ENCODE results near the gene EIF1AD.
"Not testable (repeated sequence)": the region's sequence is repeated elsewhere in the genome, so short reads cannot be mapped to it uniquely, and the experiment has no call there.

The EIF1AD gene

GRCh38 chr11:66039765-66040164 lies 37.8 kb upstream of the EIF1AD start:
- Histone ChIP-seq H3K27me3 (ENCODE audit: control insufficient read depth, insufficient read depth, low read length) (no peaks in the 10 kb centered on the region), H3K36me3 (ENCODE audit: control insufficient read depth, insufficient read depth, low read length) (no peaks in the 10 kb centered on the region), H3K4me1 (ENCODE audit: control insufficient read depth, insufficient read depth, low read length) (no peaks in the 10 kb centered on the region), H3K9ac (ENCODE audit: low read length) (no peak overlapping the region), H3K27ac (ENCODE audit: low read depth, low read length) (no peak overlapping the region), H3K4me3 (ENCODE audit: low read length) (no peak overlapping the region)

DNA sequence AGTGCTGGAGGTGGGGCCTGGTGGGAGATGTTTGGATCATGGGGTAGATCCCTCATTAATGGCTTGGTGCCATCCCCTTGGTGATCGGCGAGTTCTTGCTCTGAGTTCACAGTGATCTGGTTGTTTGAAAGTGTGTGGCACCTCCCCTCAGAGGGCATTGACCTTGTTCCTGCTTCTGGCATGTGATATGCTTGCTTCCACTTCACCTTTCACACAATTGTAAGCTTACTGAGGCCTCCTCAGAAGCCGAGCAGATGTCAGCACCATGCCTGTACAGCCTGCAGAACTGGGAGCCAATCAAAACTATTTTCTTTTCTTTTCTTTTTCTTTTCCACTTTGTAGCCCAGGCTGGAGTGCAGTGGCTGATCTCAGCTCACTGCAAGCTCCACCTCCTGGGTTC lies 35.4 kb upstream of the EIF1AD start:
- Histone ChIP-seq H3K27me3 (ENCODE audit: control insufficient read depth, insufficient read depth, low read length) (no peaks in the 10 kb centered on the region), H3K9ac (ENCODE audit: low read length) (no peak overlapping the region), H3K36me3 (ENCODE audit: control insufficient read depth, insufficient read depth, low read length) (no peaks in the 10 kb centered on the region), H3K27ac (ENCODE audit: low read depth, low read length) (no peak overlapping the region), H3K4me1 (ENCODE audit: control insufficient read depth, insufficient read depth, low read length) (no peaks in the 10 kb centered on the region), H3K4me3 (ENCODE audit: low read length) (no peak overlapping the region)

- no peak overlapping the region for H3K9ac ChIP-seq (ENCODE audit: low read length)
- no peaks in the 10 kb centered on the region for H3K27me3 ChIP-seq (ENCODE audit: control insufficient read depth, insufficient read depth, low read length)
- no peaks in the 10 kb centered on the region for H3K4me1 ChIP-seq (ENCODE audit: control insufficient read depth, insufficient read depth, low read length)
- no peaks in the 10 kb centered on the region for H3K36me3 ChIP-seq (ENCODE audit: control insufficient read depth, insufficient read depth, low read length)
- no peak overlapping the region for H3K27ac ChIP-seq (ENCODE audit: low read depth, low read length)
- no peak overlapping the region for H3K4me3 ChIP-seq (ENCODE audit: low read length)
Observed at GRCh38 chr11:66036334-66036710, 34.4 kb upstream of the EIF1AD start.

- no peaks in the 10 kb centered on the region for H3K27me3 ChIP-seq (ENCODE audit: control insufficient read depth, insufficient read depth, low read length)
- no peaks in the 10 kb centered on the region for H3K36me3 ChIP-seq (ENCODE audit: control insufficient read depth, insufficient read depth, low read length)
- no peak overlapping the region for H3K27ac ChIP-seq (ENCODE audit: low read depth, low read length)
- no peaks in the 10 kb centered on the region for H3K4me1 ChIP-seq (ENCODE audit: control insufficient read depth, insufficient read depth, low read length)
- H3K4me3 ChIP-seq (ENCODE audit: low read length), result no peak overlapping the region
- no peak overlapping the region for H3K9ac ChIP-seq (ENCODE audit: low read length)
Observed at GRCh38 chr11:66035653-66036333, 33.8 kb upstream of the EIF1AD start.

GRCh38 chr11:66032957-66033735 lies 31.2 kb upstream of the EIF1AD start:
- no peaks in the 10 kb centered on the region for H3K36me3 ChIP-seq (ENCODE audit: control insufficient read depth, insufficient read depth, low read length)
- H3K9ac ChIP-seq (ENCODE audit: low read length), result no peak overlapping the region
- H3K27me3 ChIP-seq (ENCODE audit: control insufficient read depth, insufficient read depth, low read length), result no peaks in the 10 kb centered on the region
- no peak overlapping the region for H3K4me3 ChIP-seq (ENCODE audit: low read length)
- no peak overlapping the region for H3K27ac ChIP-seq (ENCODE audit: low read depth, low read length)
- H3K4me1 ChIP-seq (ENCODE audit: control insufficient read depth, insufficient read depth, low read length), result no peaks in the 10 kb centered on the region

DNA sequence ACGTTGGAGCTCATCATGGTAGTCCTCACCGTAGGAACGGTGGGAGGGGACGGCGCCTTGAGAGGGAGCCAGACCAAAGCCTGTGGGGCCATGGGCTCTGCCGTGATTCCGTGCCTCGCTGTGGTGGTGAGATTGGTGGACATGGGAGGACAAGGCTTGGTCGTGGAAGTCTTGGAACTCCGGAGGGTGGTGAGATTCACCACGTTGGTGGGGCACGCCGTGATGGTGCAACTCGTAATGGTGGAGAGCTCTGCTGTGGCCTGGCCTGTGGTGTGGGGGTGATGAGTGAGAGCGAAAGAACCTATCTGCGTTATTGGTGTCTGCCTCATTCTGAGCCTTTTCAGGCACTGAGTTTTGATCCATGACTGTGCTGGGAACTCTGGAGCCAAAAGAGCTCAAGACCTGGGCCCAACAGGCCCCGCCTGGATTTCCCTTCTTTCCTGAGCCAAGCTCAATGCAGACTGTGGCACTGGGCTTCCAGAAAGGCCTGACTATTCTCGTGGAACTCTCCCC lies 24.1 kb upstream of the EIF1AD start, which contains the start of gene CATSPER1:
Gene CATSPER1, minus strand, starts transcription at position 463 of the 513 bp plus-strand sequence. Its CDS starts 100 bp downstream, at position 363.
- Histone ChIP-seq H3K4me3 (ENCODE audit: low read length) (no peak within 1 kb of the TSS), H3K27ac (ENCODE audit: low read depth, low read length) (no peak within 1 kb of the TSS), H3K27me3 (ENCODE audit: control insufficient read depth, insufficient read depth, low read length) (no peaks in the 10 kb centered on the region), H3K36me3 (ENCODE audit: control insufficient read depth, insufficient read depth, low read length) (no peaks in the 10 kb centered on the region), H3K9ac (ENCODE audit: low read length) (no peak within 1 kb of the TSS), H3K4me1 (ENCODE audit: control insufficient read depth, insufficient read depth, low read length) (no peaks in the 10 kb centered on the region)

GRCh38 chr11:66023186-66023440 lies 21.2 kb upstream of the EIF1AD start:
- H3K27me3 ChIP-seq (ENCODE audit: control insufficient read depth, insufficient read depth, low read length); H3K36me3 ChIP-seq (ENCODE audit: control insufficient read depth, insufficient read depth, low read length); H3K27ac ChIP-seq (ENCODE audit: low read depth, low read length); H3K4me1 ChIP-seq (ENCODE audit: control insufficient read depth, insufficient read depth, low read length); H3K4me3 ChIP-seq (ENCODE audit: low read length); H3K9ac ChIP-seq (ENCODE audit: low read length): not testable (repeated sequence)

DNA sequence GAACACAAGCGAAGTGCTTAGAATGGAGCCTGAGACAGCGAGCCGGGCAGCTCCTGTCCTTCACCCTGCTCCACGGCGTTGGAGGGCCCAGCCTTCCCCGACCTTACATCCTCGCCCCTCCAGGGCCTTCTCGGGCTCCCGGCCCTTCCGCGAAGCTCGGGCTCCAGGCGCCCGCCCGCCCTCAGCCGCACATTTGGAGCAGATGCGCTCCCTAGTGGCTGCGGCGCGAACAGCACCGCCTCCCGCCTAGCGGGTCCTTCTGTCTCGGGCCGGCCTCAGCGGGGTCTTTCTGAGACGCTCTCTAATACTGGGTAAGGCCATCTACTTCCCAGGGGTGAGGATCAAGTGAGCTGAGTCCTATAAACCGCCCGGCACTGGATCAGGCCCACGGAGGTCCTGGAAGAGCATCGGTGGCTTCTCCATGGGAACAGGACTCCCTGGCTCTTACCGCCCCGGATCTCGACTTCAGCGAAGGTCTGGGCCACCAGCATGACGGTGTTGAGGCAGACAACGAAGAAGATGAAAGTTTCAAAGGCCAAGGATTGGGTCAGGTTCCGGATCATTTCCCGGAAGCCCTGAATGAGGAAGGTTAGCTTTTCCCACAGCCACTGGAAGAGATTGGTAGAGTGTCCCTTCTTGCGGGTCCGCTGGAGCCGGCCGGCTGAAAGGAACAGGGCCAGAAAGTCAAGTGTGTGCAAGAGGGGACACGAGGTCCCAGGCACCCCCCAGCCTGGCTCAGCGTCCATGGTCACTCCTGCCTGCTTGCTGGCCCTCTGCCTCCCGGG lies 20.6 kb upstream of the EIF1AD start:
- Histone ChIP-seq H3K36me3 (ENCODE audit: control insufficient read depth, insufficient read depth, low read length) (no peaks in the 10 kb centered on the region), H3K9ac (ENCODE audit: low read length) (no peak overlapping the region), H3K27ac (ENCODE audit: low read depth, low read length) (no peak overlapping the region), H3K27me3 (ENCODE audit: control insufficient read depth, insufficient read depth, low read length) (no peaks in the 10 kb centered on the region), H3K4me3 (ENCODE audit: low read length) (peak overlapping the region; percentile 41), H3K4me1 (ENCODE audit: control insufficient read depth, insufficient read depth, low read length) (no peaks in the 10 kb centered on the region)

GRCh38 chr11:66020618-66021357 lies 18.8 kb upstream of the EIF1AD start:
- Histone ChIP-seq H3K27me3 (ENCODE audit: control insufficient read depth, insufficient read depth, low read length) (no peaks in the 10 kb centered on the region), H3K27ac (ENCODE audit: low read depth, low read length) (no peak overlapping the region), H3K36me3 (ENCODE audit: control insufficient read depth, insufficient read depth, low read length) (no peaks in the 10 kb centered on the region), H3K4me3 (ENCODE audit: low read length) (no peak overlapping the region), H3K9ac (ENCODE audit: low read length) (no peak overlapping the region), H3K4me1 (ENCODE audit: control insufficient read depth, insufficient read depth, low read length) (no peaks in the 10 kb centered on the region)

- no peaks in the 10 kb centered on the region for H3K36me3 ChIP-seq (ENCODE audit: control insufficient read depth, insufficient read depth, low read length)
- no peaks in the 10 kb centered on the region for H3K27me3 ChIP-seq (ENCODE audit: control insufficient read depth, insufficient read depth, low read length)
- H3K9ac ChIP-seq (ENCODE audit: low read length), result no peak overlapping the region
Observed at GRCh38 chr11:66020212-66020611, 18.3 kb upstream of the EIF1AD start.

DNA sequence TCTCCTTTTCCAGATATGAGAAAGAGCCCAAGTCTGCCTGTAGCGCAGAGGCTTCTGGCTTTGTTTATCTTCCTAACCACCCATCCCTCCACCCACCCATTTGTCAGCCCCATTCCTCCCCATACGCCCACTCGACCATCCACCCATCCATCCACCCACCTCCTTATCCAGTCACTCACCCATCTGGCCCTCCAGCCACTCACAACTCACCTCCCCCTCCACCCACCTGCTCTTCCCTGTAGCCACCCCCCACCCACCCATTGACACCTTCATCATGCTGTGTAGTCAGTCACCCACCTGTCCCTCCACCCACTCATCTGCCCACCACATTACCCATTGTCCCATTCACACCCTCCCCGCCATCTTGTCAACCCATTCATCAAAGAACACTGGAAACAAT lies 15.4 kb upstream of the EIF1AD start:
- no peak overlapping the region for H3K27ac ChIP-seq (ENCODE audit: low read depth, low read length)
- H3K9ac ChIP-seq (ENCODE audit: low read length), result no peak overlapping the region
- H3K4me3 ChIP-seq (ENCODE audit: low read length), result no peak overlapping the region
- H3K36me3 ChIP-seq (ENCODE audit: control insufficient read depth, insufficient read depth, low read length), result no peaks in the 10 kb centered on the region
- no peaks in the 10 kb centered on the region for H3K4me1 ChIP-seq (ENCODE audit: control insufficient read depth, insufficient read depth, low read length)
- peaks cover 11% of the 10 kb centered on the region for H3K27me3 ChIP-seq (ENCODE audit: control insufficient read depth, insufficient read depth, low read length)

More at GRCh38 chr11:66020212-66020611, 18.3 kb upstream of the EIF1AD start:
- H3K27ac ChIP-seq (ENCODE audit: low read depth, low read length), result no peak overlapping the region
- H3K4me3 ChIP-seq (ENCODE audit: low read length), result no peak overlapping the region
- H3K4me1 ChIP-seq (ENCODE audit: control insufficient read depth, insufficient read depth, low read length), result no peaks in the 10 kb centered on the region

- H3K27me3 ChIP-seq (ENCODE audit: control insufficient read depth, insufficient read depth, low read length), result peaks cover 17% of the 10 kb centered on the region
- no peak overlapping the region for H3K9ac ChIP-seq (ENCODE audit: low read length)
- H3K4me3 ChIP-seq (ENCODE audit: low read length), result no peak overlapping the region
- H3K4me1 ChIP-seq (ENCODE audit: control insufficient read depth, insufficient read depth, low read length), result no peaks in the 10 kb centered on the region
- no peaks in the 10 kb centered on the region for H3K36me3 ChIP-seq (ENCODE audit: control insufficient read depth, insufficient read depth, low read length)
- no peak overlapping the region for H3K27ac ChIP-seq (ENCODE audit: low read depth, low read length)
Observed at GRCh38 chr11:66016793-66017177, 14.8 kb upstream of the EIF1AD start.
